Left renal pelvis (tissue), 4 donors: ENCODE measurements around the gene THBS2. TPM values are rescaled to one million over a fixed set of nuclear protein-coding genes. Genes with fewer than 3 reads are reported as not detected.
"Not testable (repeated sequence)": the region's sequence is repeated elsewhere in the genome, so short reads cannot be mapped to it uniquely, and the experiment has no call there.

Experiments
- DNase-seq, 4 donors: peaks; one replicate each; pipeline ENCODE4 v3.0.0-alpha.2; 2013; ENCODE audit warnings: low read depth in 4 of 4, low spot score in 3 of 4
- polyA plus RNA-seq, 4 donors: library from polyadenylated mRNA; unstranded; fragments of 120-200 nt; gene quantifications; one replicate each; pipeline ENCODE4 v1.2.1, GENCODE V29; 2013; ENCODE audit not compliant: insufficient read length in 4 of 4

The THBS2 gene
- polyA plus RNA-seq, 4 donors = 8.0 to 56.8 (median 23.2) TPM

DNA sequence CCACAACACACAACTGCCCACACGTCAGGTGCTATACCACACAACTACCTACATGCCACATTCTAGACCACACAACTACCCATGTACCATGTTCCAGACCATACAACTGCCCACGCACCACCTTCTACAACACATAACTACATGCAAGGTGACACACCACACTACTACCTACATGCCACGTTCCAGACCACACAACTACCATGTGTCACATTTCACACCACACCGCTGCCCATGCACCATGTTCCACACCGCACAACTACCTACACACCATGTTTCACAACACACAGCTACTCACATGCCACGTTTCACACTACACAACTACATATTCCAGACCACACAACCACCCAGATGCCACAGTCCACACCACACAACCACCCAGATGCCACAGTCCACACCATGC is 19.8 kb downstream of the THBS2 start:
- no peak for DNase-seq

DNA sequence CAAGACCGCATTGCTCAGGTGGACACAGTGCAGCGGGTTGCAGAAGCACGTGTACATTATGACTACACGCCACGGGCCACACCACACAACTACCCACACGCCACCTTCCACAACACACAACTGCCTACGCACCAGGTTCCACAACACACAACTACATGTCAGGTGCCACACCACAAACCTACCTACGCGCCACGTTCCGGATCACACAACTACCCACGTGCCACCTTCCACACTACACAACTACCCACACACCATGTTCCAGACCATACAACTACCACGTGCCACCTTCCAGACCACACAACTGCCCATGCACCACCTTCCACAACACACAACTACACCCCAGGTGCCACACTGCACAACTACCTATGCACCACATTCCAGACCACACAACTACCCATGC is 20.5 kb downstream of the THBS2 start:
- no peak for DNase-seq

DNA sequence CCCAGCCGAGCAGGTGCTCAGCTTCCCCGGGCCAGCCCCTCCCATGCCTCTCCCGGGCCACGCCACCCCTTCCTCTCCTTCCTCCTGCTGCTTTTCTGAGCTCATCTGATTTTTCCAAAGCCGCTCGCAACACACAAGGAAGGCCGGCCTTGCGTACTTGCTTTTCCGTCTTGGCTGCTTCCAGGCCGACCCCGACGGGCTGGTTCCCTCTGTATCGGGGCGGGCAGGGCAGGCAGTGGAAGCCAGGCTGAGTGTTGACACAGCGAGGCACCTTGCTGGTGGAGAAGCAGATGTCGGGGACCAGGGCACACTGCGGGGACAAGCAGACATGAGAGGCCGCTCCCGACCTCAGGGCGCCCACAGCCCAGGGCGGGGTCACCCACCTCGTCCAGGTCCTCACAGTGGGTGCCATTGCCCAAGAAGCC is 21.1 kb downstream of the THBS2 start:
- DNase-seq = no peak

DNA sequence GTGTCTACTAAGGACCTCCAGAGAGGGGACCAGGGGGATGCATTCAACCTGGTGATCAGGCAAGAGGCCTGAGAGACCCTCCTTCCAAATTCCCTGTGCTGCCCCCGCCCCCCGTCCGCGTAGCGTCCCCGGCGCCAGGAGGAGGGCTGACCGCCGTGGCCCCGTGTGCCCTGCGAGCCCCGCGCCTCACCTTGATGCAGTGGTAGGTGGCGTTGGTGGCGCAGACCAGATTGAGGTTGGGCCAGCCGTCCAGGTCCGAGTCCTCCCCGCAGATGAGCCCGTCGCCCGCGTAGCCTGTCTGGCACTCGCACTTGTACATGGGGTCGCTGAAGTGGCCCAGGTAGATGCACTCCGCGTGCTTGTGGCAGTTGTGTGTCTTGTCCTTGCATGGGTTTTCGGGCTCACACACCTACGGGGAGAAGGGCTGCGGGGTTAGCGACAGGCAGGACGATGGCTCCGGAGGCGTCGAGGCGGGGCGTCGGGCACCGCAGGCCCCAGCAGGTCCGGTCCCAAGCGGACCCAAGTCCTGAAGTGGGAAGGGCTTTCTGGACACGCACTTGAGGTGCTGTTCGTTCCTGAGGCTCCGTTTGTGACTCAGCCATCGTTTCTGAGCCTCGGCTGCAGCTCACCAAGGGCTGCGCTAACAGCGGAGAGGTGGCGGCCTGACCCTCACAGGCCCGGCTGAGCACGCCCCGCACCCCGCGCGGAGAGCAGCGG is 21.7 kb downstream of the THBS2 start:
- DNase-seq = no peak

DNA sequence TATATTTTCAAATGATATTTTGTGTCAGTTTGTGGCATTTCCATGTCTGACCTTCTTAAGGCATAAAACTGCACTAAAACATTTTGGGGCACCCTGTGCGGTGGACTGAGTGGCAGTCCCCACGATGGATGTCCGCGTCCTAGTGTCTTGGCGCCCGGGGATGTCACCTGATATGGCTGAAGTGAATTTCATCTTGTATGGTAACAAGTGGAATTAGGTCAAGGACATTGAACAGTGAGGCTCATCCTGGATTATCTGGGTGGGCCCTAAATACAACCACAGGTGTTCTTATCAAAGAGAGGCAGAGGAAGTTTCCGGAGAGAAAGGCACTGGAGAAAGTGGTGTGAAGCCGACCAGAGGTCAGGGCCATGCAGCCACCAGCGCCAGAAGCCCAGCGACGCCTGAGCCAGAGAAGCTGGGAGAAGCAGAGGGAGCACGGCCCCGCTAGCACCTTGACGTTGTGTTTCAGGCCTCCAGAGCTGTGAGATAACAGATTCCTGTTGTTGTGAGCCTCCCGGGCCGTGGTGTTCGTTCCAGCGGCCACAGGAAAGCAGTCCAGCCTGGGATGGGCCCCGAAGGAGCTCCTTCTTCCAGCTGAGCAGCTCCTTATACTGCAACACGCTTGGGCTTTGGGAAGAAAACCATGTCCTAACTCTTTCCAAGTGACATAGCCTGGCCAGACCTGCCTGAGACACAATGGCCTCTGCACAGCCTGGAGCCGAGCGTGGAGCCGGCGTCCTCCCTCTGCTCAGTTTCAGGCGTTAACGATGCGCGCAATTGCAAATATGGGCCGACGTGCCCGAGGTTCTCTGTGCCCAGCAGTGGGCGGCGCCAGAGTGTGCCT is 22.5 kb downstream of the THBS2 start:
- DNase-seq = no peak

DNA sequence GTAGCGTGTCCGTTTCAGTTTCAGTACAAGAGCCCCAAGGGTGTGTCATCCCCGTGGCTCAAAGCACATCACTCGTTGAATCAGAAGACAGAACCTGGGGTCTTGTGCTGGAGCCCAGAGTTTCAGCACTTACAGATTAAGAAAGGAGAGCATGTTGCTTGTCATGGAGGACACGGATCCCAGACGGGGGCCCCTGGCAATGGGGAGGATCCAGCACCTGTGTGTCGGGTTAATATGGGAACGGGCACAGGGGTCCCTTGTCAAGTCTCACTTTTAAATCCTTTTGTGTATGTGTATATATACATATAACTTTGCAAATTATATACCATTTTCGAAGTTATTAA is 23.4 kb downstream of the THBS2 start:
- DNase-seq = no peak

DNA sequence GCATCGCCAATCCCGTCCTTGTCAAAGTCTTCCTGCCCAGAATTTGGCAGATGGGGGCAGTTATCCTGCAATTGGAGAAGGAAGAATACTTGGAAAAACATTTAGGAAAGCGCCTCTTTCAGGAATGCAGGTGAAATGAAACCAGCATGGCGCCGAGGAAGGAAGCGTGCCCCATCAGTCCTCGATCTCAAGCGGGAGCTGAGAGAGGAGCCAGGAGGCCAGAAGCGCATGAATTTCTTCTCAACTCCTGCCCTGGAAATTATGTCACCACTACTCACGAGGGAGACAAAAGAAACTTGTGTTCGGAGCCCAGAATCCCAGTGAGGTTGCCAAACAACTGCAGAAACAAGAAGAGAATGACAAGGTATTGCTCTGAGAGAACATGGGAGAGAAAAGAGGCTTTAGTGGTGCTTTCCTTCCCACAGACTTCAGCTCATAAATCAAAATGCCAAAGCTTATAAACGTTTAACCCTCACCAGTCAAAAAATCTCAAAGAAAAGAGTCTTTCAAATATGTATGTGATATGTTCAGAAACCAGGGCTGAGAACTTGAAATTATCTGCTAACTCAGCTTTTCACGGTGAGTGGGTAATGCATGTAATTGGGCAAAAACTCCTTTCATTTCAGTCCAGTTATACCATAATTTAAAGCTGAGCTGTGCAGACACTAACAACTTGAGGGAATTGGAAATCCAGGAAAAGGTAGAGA is 23.9 kb downstream of the THBS2 start:
- no peak for DNase-seq

DNA sequence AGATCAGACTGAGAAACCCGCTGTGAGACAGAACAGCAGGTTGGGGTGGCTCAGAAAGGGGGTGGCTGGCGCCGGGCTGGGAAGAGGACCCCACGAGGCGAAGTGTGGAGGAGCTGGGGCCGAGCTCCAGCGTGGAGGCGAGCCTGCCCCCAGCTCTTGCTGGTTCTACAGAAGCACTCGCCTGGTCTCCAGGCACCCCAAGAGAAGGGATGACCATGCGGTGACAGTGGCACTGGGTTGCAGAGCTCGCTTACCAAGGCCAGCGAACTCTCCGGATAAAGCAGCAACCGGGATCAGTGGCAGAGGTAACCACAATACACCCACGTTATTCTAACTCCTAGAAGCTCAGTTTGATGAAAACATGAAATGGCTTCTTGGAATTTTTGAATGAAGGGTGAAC is 26.5 kb downstream of the THBS2 start:
- DNase-seq = no peak

DNA sequence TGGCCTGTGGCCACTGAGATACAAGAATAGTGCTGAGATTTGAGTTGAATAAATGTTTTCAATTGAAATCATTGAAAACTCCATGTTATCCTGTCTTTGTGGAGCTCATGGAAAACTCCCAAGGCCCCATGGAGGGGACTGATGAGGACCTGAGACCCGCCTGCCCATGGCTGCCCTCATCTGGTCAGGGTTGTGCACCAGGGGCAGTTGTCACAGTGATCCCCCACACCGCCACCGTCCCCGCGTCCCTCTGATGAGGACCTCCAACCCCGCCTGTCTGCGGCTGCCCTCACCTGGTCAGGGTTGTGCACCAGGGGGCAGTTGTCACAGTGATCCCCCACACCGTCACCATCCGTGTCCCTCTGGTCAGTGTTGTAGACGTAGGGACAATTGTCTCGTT is 27.8 kb downstream of the THBS2 start:
- DNase-seq = no peak

DNA sequence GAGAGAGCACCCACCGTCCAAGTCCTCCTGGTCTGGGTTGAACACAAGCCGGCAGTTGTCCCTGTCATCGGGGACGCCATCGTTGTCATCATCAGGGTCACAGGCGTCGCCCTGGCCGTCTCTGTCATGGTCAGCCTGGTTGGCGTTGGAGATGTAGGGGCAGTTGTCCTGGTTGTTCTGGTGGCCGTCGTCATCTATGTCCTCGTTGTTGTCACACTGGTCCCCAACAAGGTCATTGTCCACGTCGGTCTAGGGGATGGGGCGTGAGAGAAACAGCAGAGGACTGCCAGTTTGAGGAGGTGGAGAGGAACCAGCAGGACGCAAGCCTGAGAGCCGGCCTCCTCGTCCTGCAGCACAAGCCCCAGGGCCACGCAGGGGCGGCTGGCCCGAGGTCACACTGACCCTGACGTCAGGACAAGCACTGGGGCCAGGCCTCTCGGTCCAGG is 28.5 kb downstream of the THBS2 start:
- no peak for DNase-seq

DNA sequence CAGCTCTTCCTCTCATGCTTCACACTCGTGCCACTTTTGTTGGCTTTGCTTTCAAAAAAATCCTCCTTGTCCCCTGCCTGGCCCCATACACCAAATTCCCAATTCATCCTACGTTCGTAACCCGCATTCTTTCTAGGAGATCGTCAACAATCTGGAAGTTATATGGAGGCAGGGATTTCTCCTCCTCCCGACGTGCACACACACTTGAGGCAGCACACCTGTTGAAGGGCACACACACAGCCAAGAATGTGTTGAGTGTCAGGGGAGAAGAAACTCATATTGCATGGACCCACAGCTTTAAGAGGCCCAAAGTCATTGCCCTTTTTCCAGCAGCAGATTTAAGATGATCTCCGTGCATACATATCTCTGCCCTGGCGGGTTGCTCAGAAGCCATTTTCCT is 28.9 kb downstream of the THBS2 start:
- DNase-seq = no peak

DNA sequence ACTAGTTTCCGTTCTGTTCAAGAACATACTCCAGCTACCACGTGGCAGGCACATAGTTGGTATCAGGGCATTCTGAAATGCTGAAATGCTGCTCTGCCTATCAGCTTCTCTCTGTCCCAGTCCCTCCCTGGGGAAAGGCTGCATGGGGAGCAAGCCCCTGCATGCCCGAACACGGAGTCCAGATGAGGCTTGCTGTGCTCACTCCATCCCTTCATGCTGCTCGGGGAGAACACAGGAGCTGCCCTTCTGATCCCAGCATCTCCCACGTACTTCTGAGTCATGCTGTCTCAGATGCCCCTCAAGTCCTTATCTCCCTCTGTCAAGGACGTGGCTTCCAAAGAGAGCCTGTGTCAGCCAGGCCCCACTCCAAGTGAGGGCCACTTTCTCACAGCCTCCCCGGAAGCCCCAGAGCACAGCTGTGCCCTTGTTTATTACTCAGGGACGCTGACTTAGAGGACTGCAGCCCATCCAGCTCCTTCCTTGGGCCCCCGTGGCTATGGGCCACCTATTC is 29.4 kb downstream of the THBS2 start:
- no peak for DNase-seq

DNA sequence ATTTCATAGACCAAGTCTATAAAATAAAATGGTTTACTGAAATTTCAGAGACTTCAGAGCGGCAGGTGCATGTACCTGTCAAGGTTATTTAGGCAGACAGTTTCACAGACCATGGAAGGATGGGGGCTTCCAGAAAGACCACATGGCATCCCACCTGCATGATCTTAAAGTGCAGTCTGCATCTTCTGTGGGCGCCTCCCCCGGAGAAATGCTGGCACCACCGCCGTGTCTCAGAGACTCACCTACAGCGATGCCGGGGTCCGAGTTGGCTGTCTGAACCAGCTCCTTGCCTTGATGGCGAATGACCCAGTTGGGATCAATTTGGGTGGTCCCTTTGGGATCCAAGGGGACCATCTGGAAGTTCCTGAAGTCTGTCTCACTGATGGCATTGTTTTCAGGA is 30.6 kb downstream of the THBS2 start:
- no peak for DNase-seq

DNA sequence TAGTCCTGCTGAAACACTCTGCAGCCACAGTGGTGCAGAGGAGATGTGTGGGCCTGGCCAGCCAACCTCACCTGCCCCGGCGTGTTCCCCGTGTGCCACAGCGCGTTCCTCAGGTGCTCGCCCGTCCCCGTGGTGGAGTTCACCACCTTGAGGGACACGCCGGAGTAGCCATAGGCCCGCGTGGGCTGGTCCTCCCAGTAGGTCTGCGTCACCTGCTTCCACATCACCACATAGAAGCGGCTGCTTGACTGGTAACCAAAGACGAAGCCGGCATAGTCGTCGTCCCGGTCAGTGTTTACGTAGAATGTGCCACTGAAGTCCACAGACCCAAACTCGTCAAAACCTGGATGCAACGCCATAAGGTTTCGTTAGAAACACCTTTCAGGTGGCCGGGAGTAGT is 31.5 kb downstream of the THBS2 start:
- DNase-seq = no peak

DNA sequence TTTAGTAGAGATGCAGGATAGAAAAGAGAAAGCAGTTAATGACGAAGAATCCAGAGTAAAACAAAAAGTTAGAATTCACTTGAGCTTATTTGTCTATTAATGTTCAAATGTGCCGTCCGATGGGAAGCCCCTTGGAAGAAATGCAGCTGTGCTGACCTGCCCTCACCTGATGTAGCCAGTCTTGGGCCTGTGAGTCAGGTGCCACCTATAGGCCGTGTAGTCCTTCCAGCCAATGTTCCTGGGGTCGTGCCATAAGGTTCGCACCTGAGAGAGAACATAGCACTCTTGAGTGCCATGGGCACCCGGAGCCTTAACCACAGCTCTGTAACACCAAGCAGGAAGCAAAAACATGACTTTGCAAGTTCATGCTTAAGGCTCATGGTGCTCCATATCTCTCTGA is 32.4 kb downstream of the THBS2 start:
- no peak for DNase-seq

DNA sequence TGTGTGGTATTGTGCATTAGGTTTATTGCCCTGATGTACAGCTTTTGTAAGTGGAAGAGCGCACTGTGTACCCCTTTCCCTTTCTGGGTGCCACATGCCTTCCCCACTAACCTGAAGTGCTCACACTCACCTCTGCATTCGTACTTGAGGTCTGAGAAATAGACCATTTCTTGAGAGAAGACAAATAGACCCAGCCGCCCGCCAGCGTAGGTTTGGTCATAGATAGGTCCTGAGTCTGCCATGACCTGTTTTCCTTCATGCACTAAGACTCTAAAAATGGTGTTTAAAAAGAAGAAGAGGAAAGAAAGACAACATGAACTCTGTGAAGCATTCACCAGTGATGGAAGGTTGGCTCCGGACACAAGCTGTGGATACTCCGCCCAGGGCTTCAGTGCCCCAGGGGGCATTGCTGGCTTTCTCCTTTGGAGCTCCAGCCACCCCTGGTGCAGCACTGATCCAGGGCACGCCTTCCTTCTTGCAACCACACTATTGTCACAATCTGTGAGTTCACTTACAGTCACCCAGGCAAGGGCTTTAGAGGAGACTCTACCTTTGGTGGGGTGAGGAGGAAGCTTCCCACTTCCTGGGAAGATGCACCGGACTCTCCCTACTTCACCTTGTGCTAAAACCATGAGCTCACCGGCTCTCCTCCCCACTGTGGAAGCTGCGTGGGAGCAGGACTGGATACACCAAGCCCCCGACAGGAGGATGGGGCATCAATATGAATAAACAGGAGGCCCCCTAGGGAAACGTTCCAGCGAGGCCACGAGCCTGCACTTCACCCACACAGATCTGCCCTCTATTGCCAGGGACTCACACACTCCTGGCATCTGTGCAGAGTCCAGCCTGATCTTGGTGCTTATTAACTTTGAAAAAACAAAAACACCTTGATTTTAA is 33.3 kb downstream of the THBS2 start:
- no peak for DNase-seq

DNA sequence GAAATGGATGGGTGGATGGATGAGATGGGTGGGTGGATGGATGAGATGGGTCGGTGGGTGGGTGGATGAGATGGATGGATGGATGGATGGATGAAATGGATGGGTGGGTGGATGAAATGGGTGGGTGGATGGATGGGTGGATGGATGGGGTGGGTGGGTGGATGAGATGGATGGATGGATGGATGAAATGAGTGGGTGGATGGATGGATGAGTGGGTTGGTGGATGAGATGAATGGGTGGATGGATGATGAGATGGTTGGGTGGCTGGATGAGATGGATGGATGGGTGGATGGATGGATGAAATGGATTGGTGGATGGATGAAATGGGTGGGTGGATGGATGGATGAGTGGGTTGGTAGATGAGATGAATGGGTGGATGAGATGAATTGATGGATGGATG is 35.7 kb downstream of the THBS2 start:
- DNase-seq = no peak

DNA sequence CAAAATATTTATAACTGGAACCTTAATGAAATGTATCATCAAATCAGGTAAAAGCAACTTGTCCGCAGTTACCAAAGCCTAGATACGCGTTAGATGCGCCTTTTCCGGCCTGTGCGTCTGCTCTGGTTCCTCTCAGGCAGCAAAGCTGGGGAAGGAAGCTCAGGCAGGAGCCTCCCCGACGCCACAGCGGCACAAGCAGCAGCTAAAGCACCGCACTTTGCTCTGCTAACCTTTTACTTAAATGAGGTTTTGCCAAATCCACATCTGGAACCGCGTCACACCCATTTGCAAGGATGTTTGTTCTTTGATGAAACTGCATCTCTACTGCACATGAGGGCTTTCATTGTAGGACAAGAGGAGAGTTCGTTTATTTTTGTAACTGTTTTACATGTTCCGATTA is 36.8 kb downstream of the THBS2 start:
- no peak for DNase-seq

DNA sequence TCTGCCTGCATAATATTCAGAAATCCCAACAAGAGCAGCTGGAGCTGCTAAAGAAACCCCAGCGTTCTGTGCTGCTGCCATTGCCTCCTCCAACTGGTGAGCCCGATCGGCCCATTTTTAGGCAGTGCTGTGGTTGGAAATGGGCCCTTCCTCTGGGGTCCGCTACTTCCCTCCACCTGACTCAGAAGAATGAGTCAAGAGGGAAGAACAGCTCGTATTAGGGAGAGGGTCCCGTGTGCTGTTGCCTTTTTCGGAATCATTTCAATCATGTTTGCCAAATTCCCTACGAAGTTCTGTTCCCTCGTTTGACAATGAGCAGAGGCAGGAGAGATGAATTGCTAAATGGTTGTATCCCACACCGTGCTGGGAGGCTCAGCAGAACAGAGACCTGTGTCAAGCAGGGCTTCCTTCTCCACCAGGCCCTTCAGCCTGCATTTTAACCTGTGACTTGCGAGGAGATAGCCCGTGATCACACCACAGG is 38.4 kb downstream of the THBS2 start:
- DNase-seq = no peak

DNA sequence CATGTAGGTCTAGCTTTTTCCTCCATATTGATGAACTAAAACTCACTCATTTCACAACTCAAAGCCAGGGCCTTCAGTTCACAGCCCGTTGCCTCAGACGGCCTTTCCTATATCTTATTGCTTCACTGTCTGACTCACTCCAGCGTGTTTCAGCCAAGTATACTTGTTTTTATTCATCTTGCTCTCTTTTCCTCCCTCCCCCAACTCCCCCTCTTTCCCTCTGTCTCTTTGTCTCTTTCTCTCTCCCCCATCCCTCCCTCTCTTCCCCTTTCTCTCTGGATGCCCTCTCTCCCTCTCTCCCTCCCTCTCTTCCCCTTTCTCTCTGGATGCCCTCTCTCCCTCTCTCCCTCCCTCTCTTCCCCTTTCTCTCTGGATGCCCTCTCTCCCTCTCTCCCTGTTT is 38.9 kb downstream of the THBS2 start:
- DNase-seq = not testable (repeated sequence)
